Left lung (tissue), 10 donors: ENCODE data around the gene TAGLN2. TPM values are rescaled to one million over a fixed set of nuclear protein-coding genes. Genes with fewer than 3 reads are reported as not detected.

ENCODE experiments used
- ATAC-seq: fragments of 200-7000 bp; cut with Tn5 transposase; one replicate; pipeline ENCODE4 v1.9.1; 2020; ENCODE audit warnings: moderate library complexity
- DNase-seq, 4 donors: peaks; one replicate each; pipeline ENCODE4 v3.0.0-alpha.2; 2013 to 2020
- H3K27ac ChIP-seq, 2 donors: fragments of 200-600 bp; sonication (generic) in 1 of 2; one replicate each; pipeline versions ENCODE4 v1.5.0 to v1.8.0; 2020 to 2021
- H3K27me3 ChIP-seq, 2 donors: fragments of 200-600 bp; sonication (generic) in 1 of 2; one replicate each; pipeline versions ENCODE4 v1.5.0 to v1.8.0; 2020 to 2021
- H3K36me3 ChIP-seq, 2 donors: fragments of 200-600 bp; sonication (generic) in 1 of 2; one replicate each; pipeline versions ENCODE4 v1.5.0 to v1.8.0; 2020 to 2021
- H3K4me1 ChIP-seq, 2 donors: fragments of 200-600 bp; one replicate each; pipeline ENCODE4 v1.8.0; 2021
- H3K4me3 ChIP-seq, 2 donors: fragments of 200-600 bp; sonication (generic) in 1 of 2; one replicate each; pipeline versions ENCODE4 v1.5.0 to v1.8.0; 2020 to 2021; ENCODE audit warnings: mild to moderate bottlenecking in 1 of 2
- H3K9me3 ChIP-seq, 2 donors: fragments of 200-600 bp; sonication (generic) in 1 of 2; one replicate each; pipeline versions ENCODE4 v1.5.0 to v1.8.0; 2020 to 2021
- intact Hi-C, 2 donors: fragments of 100-400 bp; cut with DNase I; formaldehyde crosslinking; loops; one replicate each; pipeline versions ENCODE4 v1.11.2 to v1.14.2; 2022
- polyA plus RNA-seq, 6 donors: library from polyadenylated mRNA; unstranded; fragments of 120-200 nt; gene quantifications; one replicate each; pipeline ENCODE4 v1.2.1, GENCODE V29; 2013; ENCODE audit not compliant: insufficient read length in 6 of 6
- total RNA-seq, 2 donors: library from RNA; stranded (reverse); fragmentation: NEBNext Ultra II Directional; extraction: Animal tissue kit (Norgen Biotek cat#: 25700); gene quantifications; one replicate each; pipeline ENCODE4 v1.2.1, GENCODE V29; 2021
- TF ChIP-seq, protein P1 (sequence below), 2 donors: fragments of 200-600 bp; sonication (generic) in 1 of 2; IDR thresholded peaks; one replicate each; pipeline versions ENCODE4 v1.5.0 to v1.8.0; 2021; ENCODE audit warnings: antibody characterized with exemption in 2 of 2
- donor health status: DM: no; HTN: yes; CAD: no.
- donor health status: DM: no; HTN: no; CAD: no.

The TAGLN2 gene
- total and polyA plus RNA-seq, 8 donors, result 301 to 617 (median 349) TPM

DNA sequence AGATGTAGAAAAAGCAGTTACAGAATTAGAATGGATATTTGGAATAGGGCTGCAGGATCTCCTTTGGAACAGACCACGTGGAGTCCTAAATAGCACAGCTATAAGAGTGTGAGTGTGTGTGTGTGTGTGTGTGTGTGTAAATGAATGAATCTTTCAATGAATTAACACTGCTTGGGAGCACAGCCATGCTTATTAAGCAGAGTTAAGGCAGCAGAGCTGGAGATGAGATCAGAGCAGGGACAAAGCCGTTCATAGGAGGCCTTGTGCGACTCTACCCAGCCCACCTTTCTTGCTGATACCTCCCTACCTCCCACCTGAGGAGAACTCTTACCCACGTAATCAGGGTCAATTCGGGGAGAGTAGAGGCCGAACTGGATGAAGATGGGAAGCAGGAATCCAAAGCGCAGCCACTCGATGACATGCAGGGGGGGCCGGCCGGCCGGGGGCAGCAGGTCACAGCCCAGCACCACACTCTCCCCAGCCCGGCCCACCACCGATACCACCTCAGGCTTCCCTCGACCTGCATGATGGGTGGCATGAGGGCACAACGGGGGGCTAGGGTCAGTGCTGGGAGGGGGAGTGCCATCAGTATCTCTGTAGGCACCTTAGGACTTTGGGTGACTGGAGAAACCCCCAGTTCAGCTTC, 17.4 kb upstream of the TAGLN2 start:
- Histone ChIP-seq H3K9me3 (no peaks in the 10 kb centered on the region), H3K27me3 (peaks cover 0 to 40% of the 10 kb centered on the region in 2 donors), H3K4me3 (no peak overlapping the region), H3K27ac (no peak overlapping the region), H3K4me1 (peaks cover 0 to 12% of the 10 kb centered on the region in 2 donors), H3K36me3 (no peaks in the 10 kb centered on the region)
- TF ChIP-seq, protein P1, sequence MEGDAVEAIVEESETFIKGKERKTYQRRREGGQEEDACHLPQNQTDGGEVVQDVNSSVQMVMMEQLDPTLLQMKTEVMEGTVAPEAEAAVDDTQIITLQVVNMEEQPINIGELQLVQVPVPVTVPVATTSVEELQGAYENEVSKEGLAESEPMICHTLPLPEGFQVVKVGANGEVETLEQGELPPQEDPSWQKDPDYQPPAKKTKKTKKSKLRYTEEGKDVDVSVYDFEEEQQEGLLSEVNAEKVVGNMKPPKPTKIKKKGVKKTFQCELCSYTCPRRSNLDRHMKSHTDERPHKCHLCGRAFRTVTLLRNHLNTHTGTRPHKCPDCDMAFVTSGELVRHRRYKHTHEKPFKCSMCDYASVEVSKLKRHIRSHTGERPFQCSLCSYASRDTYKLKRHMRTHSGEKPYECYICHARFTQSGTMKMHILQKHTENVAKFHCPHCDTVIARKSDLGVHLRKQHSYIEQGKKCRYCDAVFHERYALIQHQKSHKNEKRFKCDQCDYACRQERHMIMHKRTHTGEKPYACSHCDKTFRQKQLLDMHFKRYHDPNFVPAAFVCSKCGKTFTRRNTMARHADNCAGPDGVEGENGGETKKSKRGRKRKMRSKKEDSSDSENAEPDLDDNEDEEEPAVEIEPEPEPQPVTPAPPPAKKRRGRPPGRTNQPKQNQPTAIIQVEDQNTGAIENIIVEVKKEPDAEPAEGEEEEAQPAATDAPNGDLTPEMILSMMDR (IDR thresholded peaks at IDR 0.05), result no peak
- DNase-seq (no peak), ATAC-seq (no peak)
- intact Hi-C loops, result loop anchor here in 1 of 2 donors (10.0 kb wide), 1 partner anchor 62 kb away; no protein-coding TSS in a partner anchor

DNA sequence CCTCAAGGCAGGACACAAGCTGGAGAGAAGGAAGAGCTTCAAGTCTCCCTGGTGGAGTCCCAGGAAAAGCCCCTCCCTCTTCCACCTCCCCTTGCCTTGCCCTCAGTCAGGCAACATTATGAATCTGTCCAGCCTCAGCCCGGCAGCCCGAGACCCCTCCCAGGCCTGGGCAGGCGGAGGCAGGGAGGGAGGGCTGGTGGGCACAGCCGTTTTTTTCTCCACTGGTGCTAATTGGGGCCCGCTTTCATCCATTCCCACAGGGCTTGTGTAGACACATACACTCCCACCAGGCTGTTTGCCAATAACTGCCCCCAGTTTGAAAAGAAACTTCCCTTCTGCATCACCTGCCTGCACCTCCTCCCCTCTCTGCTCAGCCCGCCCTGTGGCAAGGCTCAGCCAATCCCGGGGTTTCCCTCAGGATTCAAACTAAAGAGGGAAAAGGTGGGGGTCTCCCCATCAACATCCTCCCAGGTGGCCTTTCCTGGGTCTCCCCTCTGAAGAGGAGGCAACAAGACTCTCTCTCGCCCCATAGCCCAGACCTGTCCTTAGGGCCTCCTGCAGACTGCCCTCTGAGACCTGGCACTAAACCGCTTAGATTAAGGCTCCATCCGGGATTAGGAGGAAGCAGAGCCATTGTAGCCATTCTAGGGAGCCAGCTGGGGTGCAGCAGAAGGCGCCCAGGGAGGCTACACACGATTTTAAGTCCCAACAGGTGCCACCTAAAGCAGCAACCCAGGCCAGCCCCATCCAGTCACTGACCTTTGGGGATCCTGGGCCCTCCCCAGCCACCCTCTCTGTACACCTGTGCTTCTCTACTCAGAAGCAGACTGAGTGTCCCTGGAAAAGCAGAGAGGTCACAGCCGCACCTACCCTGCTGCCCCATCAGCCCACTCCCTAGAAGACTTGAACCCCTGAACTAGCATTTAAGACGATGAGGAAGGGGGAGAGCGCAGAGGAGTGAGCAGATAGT, 16.6 kb upstream of the TAGLN2 start:
- ATAC-seq, result no peak
- no peaks in the 10 kb centered on the region for H3K9me3 ChIP-seq
- H3K4me1 ChIP-seq, result peaks cover 5 to 21% of the 10 kb centered on the region in 2 donors
- H3K27ac ChIP-seq, result no peak overlapping the region
- H3K4me3 ChIP-seq, result no peak overlapping the region
- intact Hi-C loops, result loop anchor here in 1 of 2 donors (10.0 kb wide), 1 partner anchor 63 kb away; no protein-coding TSS in a partner anchor
- peaks cover 0 to 39% of the 10 kb centered on the region in 2 donors for H3K27me3 ChIP-seq
- TF ChIP-seq, protein P1 (IDR thresholded peaks at IDR 0.05), result no peak
- no peaks in the 10 kb centered on the region for H3K36me3 ChIP-seq
- no peak for DNase-seq

DNA sequence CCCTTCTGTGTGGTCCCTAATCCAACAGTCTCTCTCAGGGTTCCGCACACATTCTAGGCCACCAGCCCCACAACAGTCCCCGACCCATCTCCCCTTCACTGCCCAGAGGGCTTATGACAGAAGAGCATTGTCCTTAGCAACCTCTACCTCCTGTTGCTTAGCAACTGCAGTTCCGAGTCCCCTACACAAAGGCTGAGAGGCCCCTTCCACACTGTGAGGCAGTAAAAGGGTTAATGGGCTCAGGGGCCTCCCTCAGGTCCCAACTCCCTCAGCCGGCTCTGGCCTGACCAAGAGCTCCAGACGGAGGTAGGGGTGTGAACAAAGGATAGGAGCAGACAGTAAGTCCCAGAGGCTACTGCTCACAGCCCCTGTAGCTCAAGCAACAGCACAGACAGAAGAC, 15.8 kb upstream of the TAGLN2 start:
- Histone ChIP-seq H3K9me3 (no peaks in the 10 kb centered on the region), H3K36me3 (no peaks in the 10 kb centered on the region), H3K27me3 (peaks cover 0 to 32% of the 10 kb centered on the region in 2 donors), H3K4me1 (peaks cover 11 to 29% of the 10 kb centered on the region in 2 donors), H3K4me3 (no peak overlapping the region), H3K27ac (no peak overlapping the region)
- no peak for ATAC-seq
- intact Hi-C loops, result loop anchor here in 1 of 2 donors (10.0 kb wide), 1 partner anchor 64 kb away; no protein-coding TSS in a partner anchor
- TF ChIP-seq, protein P1 (IDR thresholded peaks at IDR 0.05), result no peak
- DNase-seq, result no peak

DNA sequence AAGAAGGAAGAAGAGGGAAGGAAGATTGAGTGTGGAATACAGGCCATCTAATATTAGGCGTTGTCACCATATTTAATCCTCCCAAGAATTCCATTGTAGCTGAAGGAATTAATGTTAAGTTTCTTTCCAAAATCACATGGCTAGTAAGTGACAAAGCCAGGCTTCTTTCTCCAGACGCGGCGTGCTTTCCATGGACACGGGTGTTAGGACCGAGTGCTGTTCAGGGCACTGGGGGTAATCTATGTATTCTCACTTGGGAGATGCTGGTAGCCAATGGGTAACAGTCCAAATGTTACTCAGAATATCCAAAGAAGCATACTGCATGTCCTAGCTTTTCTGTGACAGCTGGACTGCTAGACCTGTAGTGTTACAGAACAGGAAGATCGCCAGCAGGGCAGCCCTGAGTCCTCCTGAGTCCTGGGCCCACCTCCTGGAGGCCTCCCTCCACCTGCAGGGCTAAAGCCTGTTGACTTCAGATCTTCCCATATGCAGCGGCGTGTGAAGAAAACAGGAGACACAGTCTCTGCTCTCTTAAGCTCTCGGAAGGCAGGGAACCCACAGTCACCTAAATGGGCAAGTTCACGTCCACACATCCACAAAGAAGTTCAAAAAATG, 14.8 kb upstream of the TAGLN2 start:
- no peaks in the 10 kb centered on the region for H3K9me3 ChIP-seq
- H3K4me1 ChIP-seq, result peaks cover 11 to 27% of the 10 kb centered on the region in 2 donors
- no peak for ATAC-seq
- peaks cover 0 to 22% of the 10 kb centered on the region in 2 donors for H3K27me3 ChIP-seq
- TF ChIP-seq, protein P1 (IDR thresholded peaks at IDR 0.05), result no peak
- no peak for DNase-seq
- H3K27ac ChIP-seq, result no peak overlapping the region
- H3K4me3 ChIP-seq, result no peak overlapping the region
- intact Hi-C loops, result loop anchor here in 1 of 2 donors (10.0 kb wide), 1 partner anchor 65 kb away; no protein-coding TSS in a partner anchor
- H3K36me3 ChIP-seq, result no peaks in the 10 kb centered on the region
